Uterus (tissue), 4 donors: ENCODE data around the gene MT1B. TPM values are rescaled to one million over a fixed set of nuclear protein-coding genes. Genes with fewer than 3 reads are reported as not detected.

Source experiments
- DNase-seq, 2 donors: peaks; one replicate each; pipeline ENCODE4 v3.0.0-alpha.2; 2019 to 2020
- H3K27ac ChIP-seq, 2 donors: fragments of 200-600 bp; sonication (generic); 1 replicate in 1 of 2; 2 replicates in 1 of 2; pipeline ENCODE4 v1.5.1; 2016 to 2018
- H3K27me3 ChIP-seq, 2 donors: fragments of 200-600 bp; sonication (generic); one replicate each; pipeline ENCODE4 v1.5.1; 2018 to 2019; ENCODE audit warnings: control low read depth in 1 of 2
- H3K36me3 ChIP-seq, 2 donors: fragments of 200-600 bp; sonication (generic); one replicate each; pipeline ENCODE4 v1.5.1; 2019; ENCODE audit warnings: control low read depth in 1 of 2
- H3K4me1 ChIP-seq, 2 donors: fragments of 200-600 bp; sonication (generic); one replicate each; pipeline ENCODE4 v1.5.1; 2018 to 2019; ENCODE audit warnings: control low read depth in 1 of 2
- H3K4me3 ChIP-seq, 2 donors: fragments of 200-600 bp; sonication (generic); 1 replicate in 1 of 2; 2 replicates in 1 of 2; pipeline ENCODE4 v1.5.1; 2018 to 2019; ENCODE audit warnings: mild to moderate bottlenecking in 1 of 2
- H3K9me3 ChIP-seq, 2 donors: fragments of 200-600 bp; sonication (generic); one replicate each; pipeline ENCODE4 v1.5.1; 2019; ENCODE audit warnings: control low read depth in 1 of 2
- POLR2A ChIP-seq, 2 donors: fragments of 450-650 bp; IDR thresholded peaks; one replicate each; pipeline ENCODE4 v1.6.1; 2016; ENCODE audit warnings: antibody characterized with exemption in 2 of 2, mild to moderate bottlenecking in 1 of 2, moderate library complexity in 1 of 2
- intact Hi-C: fragments of 100-400 bp; cut with DNase I; formaldehyde crosslinking; loops from one replicate; pipeline ENCODE4 v1.15.1; 2023; ENCODE audit warnings: low total_unique reads
- total RNA-seq, 4 donors: library from RNA; depleted of rRNA in 3 of 4; stranded (reverse); fragments of >200 nt in 3 of 4; gene quantifications; one replicate each; pipeline versions ENCODE4 v1.1.0 to v1.2.4, GENCODE V29; 2014 to 2023
- TF ChIP-seq, protein P1 (sequence below), 4 experiments: fragments of 200-600 bp in 2 of 4; fragments of 450-650 bp in 2 of 4; sonication (generic) in 2 of 4; IDR thresholded peaks; one replicate each; pipeline ENCODE4 v1.5.1; 2016 to 2019; ENCODE audit warnings: antibody characterized with exemption in 4 of 4, mild to moderate bottlenecking in 2 of 4, moderate library complexity in 1 of 4
- donor health status: DM: yes; HTN: yes; CAD: no.

MT1B gene
- total RNA-seq, 4 donors from 2014 or later, result not detected

DNA sequence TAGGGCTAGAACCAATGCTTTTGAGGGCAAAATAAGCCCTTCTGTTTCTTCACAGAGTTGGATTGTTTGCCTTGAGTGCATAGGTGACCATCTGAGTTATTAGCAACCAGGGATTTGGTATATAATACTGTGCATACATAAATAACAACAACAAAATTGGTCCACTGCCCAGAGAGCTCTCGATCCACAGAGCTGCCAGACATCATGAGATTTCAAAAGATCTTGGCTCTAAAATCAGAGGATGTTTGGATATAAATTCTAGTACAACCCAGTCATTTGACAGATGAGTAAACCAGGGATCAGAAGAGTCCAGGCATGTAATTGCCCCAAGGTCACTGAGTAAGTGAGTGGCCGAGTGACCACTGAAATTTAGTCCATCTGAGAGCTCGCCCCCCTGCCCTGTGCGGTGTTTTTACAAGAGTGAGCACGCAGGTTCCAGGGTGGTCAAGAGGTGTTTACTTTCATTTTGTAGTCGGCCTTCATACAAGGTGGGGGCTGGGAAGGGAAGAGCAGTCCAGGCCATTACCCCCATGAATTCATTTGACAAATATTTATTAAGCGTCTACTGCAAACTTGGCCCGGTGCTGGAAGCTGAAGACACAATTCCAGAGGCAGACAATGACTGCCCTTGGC lies 45.1 kb upstream of the MT1B start:
- intact Hi-C loops, result no loop called here
- peak in 1 of 2 donors; percentile 69 for DNase-seq
- peaks cover 7 to 14% of the 10 kb centered on the region in 2 donors for H3K4me1 ChIP-seq
- no peaks in the 10 kb centered on the region for H3K9me3 ChIP-seq
- H3K36me3 ChIP-seq, result no peaks in the 10 kb centered on the region
- H3K4me3 ChIP-seq, result no peak overlapping the region
- H3K27me3 ChIP-seq, result no peaks in the 10 kb centered on the region
- H3K27ac ChIP-seq, result peak overlapping the region; percentile 95 to 97
- no peak for TF ChIP-seq POLR2A (IDR thresholded peaks at IDR 0.05)
- TF ChIP-seq, protein P1, sequence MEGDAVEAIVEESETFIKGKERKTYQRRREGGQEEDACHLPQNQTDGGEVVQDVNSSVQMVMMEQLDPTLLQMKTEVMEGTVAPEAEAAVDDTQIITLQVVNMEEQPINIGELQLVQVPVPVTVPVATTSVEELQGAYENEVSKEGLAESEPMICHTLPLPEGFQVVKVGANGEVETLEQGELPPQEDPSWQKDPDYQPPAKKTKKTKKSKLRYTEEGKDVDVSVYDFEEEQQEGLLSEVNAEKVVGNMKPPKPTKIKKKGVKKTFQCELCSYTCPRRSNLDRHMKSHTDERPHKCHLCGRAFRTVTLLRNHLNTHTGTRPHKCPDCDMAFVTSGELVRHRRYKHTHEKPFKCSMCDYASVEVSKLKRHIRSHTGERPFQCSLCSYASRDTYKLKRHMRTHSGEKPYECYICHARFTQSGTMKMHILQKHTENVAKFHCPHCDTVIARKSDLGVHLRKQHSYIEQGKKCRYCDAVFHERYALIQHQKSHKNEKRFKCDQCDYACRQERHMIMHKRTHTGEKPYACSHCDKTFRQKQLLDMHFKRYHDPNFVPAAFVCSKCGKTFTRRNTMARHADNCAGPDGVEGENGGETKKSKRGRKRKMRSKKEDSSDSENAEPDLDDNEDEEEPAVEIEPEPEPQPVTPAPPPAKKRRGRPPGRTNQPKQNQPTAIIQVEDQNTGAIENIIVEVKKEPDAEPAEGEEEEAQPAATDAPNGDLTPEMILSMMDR (IDR thresholded peaks at IDR 0.05), result no peak

- H3K4me3 ChIP-seq, result no peak overlapping the region
- H3K27ac ChIP-seq, result peak overlapping the region; percentile 95 to 97
- no peaks in the 10 kb centered on the region for H3K36me3 ChIP-seq
- H3K9me3 ChIP-seq, result no peaks in the 10 kb centered on the region
- TF ChIP-seq, protein P1 (IDR thresholded peaks at IDR 0.05), result no peak
- peak in 1 of 2 donors; percentile 9 for TF ChIP-seq POLR2A (IDR thresholded peaks at IDR 0.05)
- H3K27me3 ChIP-seq, result no peaks in the 10 kb centered on the region
- DNase-seq, result peak; percentile 80 to 92
- peaks cover 7 to 14% of the 10 kb centered on the region in 2 donors for H3K4me1 ChIP-seq
- intact Hi-C loops, result no loop called here
Measured at GRCh38 chr16:56607109-56607618, 44.5 kb upstream of the MT1B start.

DNA sequence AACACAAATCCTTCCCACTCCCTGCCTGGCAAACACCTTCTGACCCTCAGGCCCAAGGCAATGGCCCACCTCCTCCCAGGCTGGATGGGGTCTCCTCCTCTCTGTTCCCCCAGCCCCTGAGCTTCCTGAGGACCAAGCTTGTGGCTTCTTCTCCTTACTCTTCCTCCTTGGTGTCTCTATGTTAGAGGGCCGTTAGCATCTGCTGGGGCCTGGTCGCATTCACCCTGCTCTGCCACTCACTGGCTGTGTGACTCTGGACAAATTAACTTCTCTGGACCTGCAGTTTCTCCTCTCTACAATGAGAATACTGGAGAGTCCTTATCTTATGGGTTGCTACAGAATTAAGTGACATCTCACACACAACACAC lies 44.0 kb upstream of the MT1B start:
- peak overlapping the region in 1 of 2 donors; percentile 49 for H3K4me3 ChIP-seq
- no peaks in the 10 kb centered on the region for H3K36me3 ChIP-seq
- intact Hi-C loops, result no loop called here
- DNase-seq, result no peak
- no peaks in the 10 kb centered on the region for H3K9me3 ChIP-seq
- H3K27ac ChIP-seq, result peak overlapping the region; percentile 95 to 97
- TF ChIP-seq, protein P1 (IDR thresholded peaks at IDR 0.05), result no peak
- no peak for TF ChIP-seq POLR2A (IDR thresholded peaks at IDR 0.05)
- no peaks in the 10 kb centered on the region for H3K27me3 ChIP-seq
- H3K4me1 ChIP-seq, result peaks cover 7 to 14% of the 10 kb centered on the region in 2 donors

DNA sequence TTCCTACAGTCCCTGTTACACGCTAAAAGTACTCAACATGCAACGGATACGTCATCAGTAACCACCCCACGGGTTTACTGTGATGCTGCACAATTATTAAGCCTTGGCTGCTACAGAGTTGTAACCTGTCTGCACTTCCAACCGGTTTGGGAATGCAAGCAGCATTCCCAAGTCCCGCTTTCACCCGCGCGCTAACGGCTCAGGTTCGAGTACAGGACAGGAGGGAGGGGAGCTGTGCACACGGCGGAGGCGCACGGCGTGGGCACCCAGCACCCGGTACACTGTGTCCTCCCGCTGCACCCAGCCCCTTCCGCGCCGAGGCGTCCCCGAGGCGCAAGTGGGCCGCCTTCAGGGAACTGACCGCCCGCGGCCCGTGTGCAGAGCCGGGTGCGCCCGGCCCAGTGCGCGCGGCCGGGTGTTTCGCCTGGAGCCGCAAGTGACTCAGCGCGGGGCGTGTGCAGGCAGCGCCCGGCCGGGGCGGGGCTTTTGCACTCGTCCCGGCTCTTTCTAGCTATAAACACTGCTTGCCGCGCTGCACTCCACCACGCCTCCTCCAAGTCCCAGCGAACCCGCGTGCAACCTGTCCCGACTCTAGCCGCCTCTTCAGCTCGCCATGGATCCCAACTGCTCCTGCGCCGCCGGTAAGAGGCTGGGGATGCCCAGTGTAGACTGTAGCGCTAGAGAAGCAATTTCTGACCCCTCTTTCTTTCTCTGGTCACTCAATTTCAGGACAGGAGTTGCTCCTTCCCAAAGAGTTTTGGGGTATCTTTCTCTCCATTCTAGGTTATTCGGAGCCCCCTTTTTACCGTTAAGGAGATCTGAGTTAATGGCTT lies 43.4 kb upstream of the MT1B start, which contains the start of gene MT2A:
Gene MT2A (plus strand): TSS at position 542 of the 833 bp plus-strand sequence. CDS start 72 bp downstream, at position 614.
- DNase-seq, result peak; percentile 93 to 94
- Histone ChIP-seq H3K4me3 (peak within 1 kb of the TSS; percentile 49 to 58), H3K4me1 (peaks cover 7 to 14% of the 10 kb centered on the region in 2 donors), H3K9me3 (no peaks in the 10 kb centered on the region), H3K27me3 (no peaks in the 10 kb centered on the region), H3K36me3 (no peaks in the 10 kb centered on the region), H3K27ac (peak within 1 kb of the TSS; percentile 95 to 97)
- TF ChIP-seq, protein P1 (IDR thresholded peaks at IDR 0.05), result peak in 2 of 4 experiments; percentile 3 to 24
- TF ChIP-seq POLR2A (IDR thresholded peaks at IDR 0.05), result peak; percentile 78 to 90
- intact Hi-C loops, result no loop called here
